Stimulated activated naive CD8-positive, alpha-beta T cell treated with anti-CD3 and anti-CD28 coated beads, Interleukin-15, Interleukin-2, amounts not matched to agents 100 U/mL and 50 U/mL, for 24 hours (primary cell): ENCODE measurements around the gene LRMDA.

Source experiments
- ATAC-seq: fragments of 150-1000 bp; cut with Tn5 transposase; one replicate; pipeline ENCODE4 v1.10.0; 2021
- DNase-seq: peaks from one replicate; pipeline ENCODE4 v3.0.0; 2021

Gene LRMDA

GRCh38 chr10:76408646-76409045 lies 977.2 kb downstream of the LRMDA start:
- ATAC-seq = no peak
- DNase-seq = no peak

GRCh38 chr10:76411729-76412435 lies 980.5 kb downstream of the LRMDA start:
- ATAC-seq = no peak
- no peak for DNase-seq

DNA sequence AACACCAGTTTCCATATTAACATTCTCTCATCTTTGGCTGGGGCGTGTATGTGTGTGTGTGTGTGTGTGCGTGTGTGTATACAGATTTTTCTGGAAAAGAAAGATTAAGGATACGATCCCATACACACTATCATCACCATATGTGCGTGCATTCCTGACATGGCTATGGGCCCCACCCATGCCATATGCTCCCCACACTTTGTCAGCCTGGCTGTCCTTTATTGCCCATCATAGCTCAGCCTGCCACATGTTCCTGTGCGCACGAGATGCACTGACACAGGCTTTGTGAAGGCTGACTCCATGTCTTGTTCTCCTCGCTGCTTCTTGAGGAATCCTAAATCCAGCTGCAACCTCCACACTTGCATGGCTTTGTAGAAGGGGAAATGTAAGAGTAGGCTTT lies 984.1 kb downstream of the LRMDA start:
- ATAC-seq = no peak

GRCh38 chr10:76416642-76417041 lies 985.2 kb downstream of the LRMDA start:
- DNase-seq (no peak), ATAC-seq (no peak)

More for the DNA sequence above, 984.1 kb downstream of the LRMDA start:
- no peak for DNase-seq

DNA sequence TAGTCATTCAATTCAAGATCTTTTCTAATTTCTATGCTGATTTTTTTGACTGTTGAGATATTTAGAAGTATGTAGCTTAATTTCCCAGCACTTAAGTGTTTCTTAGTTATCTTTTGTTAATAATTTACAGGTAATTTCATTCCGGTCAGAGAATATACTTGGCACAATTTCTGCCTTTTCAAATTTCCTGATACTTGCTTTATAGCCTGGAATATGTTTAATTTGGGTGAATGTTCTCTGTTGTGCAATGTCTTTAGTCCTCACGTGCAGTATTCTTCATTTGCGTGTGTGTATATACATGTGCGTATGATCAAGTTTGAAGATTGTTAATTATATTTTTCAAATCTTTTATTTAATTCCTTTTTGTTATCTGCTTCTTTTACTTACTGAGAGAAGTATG lies 989.3 kb downstream of the LRMDA start:
- DNase-seq (no peak), ATAC-seq (no peak)

DNA sequence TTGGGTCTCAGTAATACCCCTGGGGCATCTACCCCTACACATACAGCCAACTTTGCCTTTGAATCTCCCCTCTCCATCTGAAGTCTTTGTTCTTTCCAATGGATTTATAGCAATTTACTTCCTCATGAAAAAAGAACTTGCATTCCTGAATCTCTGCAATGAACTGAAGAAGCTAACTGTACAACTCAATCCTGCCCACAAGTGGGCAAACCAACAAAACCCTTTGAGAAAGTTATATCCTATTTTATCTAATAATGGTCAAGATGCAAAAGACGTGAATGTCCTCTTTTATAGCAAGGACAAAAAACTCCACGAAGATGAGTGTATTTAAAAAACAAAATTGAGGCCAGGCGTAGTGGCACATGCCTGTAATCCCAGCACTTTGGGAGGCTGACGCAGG lies 991.3 kb downstream of the LRMDA start:
- ATAC-seq = no peak
- DNase-seq = no peak

- ATAC-seq = no peak
- no peak for DNase-seq
Observed at GRCh38 chr10:76428551-76429367, 997.3 kb downstream of the LRMDA start.

DNA sequence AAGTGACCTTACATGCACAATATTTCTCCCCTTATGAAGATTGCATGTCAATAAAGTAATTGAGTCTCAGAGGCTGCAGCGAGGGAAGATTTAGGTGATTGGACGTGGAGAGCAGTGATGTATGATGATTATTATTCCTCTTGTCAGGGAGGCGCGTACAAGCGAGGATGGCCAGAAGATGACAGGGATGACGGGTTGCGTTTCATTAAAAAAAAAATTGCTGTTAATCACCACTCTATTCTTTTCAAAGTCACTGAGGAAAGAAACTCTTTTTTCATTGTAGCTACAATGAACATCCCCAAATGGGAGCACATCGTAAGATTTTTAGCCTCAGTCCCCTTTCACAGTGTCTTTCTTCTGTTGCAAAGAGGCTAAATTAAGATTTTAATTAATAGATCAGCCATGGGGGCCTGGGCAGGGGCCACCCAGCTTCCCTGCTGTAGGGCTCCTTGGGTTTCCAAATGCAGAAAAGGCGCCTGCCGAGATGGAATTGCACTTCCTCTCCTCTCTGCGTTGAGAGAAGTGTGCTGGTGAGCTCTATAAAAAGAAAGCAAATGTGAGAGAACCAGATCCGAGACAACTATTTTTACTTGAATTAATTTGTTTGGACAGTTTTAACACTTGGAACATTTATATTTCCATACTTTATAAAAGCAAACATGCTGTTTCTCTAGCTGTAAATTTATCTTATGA lies 998.1 kb downstream of the LRMDA start:
- ATAC-seq = no peak
- DNase-seq = no peak

DNA sequence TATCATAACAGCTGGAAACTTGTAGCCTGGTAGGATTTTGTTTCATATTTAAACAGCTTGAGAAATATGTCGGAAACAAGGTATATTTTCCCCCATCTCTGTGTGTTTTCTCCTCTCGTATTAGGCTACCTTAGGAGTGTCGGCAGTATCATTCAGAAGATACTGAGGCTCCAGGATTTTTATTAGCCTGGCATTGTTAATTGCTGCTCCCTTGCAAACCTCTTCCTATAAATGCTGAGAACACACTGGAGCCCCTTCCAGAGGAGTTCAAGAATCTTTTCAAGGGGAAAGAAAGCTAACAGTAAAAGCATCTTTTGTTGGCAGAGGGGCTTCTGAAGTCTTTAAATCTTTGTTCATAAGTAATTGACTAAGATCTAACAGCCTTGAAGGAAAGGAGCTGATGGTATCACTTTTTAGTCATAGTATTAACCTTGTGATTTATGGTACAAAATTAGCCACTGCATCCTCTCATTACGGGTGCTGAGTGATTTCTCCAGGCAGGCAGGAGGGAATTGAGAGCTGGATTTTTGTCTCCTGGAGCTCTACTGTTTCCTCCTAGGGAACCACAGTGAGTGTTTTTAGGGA lies 998.7 kb downstream of the LRMDA start:
- DNase-seq = no peak
- no peak for ATAC-seq

DNA sequence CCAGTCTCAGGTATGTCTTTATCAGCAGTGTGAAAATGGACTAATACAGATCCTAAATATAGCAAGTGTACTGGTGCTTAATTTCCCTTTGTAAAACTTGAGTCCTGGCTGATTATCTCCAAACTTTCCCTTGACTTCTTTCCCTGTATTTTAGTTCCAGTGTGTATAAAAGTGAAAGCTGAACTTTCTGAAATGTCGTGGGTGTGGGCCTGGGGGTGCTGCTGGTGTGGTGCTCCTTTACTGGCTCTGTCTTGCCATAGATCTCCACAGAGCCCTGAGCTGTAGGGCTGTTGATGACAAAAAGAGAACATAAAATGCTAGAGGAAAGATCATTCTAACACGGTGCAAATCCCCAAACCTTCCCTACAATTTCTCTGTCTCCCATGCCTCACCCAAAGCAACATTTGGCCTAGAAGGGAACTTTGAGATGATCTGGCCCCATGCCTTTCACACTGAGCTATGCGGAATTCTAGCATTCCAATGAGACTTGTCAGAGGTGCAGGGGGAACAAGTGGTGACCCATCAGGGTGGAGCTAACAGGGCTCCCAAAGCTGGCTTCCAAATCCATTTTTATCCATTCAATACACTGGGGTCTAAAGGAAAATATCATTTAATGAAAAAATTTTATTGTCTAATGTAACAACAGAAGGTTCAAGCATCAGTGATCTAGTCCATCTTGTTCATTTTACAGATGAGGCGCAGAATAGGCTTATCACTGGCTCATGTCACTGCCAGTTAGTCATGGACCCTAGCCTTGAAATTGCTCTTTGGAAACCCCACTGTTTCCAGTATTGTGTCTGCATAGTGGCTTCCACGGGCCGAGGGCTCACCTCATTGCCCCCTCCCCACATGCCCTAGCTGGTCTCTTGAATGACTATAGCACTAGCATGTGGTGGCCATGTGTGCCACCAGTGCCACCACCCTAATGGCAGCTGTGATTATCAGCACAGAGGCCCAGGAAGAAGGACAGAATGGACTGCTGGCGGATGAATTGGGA lies 1000.9 kb downstream of the LRMDA start:
- DNase-seq (no peak), ATAC-seq (no peak)

DNA sequence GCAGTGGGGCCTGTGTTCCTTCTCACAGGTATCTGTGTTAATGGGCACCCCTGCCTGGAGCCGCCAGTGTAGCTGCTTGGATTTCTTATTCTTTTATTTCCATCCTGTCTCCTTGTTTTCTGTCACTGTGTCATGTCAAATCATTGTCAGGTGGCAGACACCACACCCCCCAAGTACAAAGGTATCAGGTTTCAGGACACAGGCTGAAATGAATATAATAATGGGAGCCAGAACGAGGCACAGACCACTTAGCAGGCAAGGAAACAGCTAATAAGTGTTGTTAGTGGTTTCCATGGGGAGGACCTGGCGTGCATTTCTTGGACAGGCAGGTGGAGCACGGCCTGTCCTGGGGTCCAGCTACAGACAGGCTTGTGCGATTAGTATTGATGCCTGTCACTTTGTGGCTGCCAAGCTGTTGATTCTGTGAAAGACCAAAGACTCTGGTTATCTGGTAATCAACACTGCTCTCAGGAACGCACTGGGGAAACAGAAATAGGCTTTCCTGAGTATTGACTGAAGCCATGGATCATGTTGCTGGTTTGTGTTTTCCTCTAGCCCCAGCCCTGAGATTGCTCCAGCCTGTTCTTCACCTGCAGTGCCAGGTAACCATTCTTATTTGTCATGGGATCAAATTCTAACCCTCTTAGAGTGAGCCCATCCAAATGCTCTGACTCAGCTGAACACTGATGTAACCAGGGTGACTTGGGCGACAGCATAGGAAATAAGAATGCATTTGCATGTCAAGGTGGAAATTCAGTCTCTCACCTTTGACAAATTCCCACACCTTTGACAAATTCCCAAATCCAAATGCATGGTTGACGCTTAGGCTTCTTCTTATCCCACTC lies 1002.0 kb downstream of the LRMDA start:
- DNase-seq (no peak), ATAC-seq (no peak)

DNA sequence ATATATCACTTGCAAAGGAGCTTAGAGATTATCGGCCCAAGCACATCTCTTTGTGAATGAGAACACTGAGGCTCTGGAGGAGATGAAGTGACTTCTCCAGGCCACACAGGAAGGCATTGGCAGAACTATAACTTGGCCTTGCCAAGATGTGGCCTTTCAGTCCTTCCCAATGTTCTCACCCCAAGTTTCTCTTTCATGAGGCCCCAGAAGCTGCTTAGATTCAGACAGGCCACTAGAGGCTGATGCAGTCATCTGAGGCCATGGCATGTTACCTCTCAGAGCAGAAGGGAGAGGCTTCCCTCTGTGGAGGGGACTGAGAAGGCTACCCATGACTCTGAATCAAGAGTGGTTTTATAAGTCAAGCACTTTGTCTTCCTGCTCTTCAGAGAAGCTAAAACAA lies 1003.7 kb downstream of the LRMDA start:
- no peak for DNase-seq
- ATAC-seq = no peak

DNA sequence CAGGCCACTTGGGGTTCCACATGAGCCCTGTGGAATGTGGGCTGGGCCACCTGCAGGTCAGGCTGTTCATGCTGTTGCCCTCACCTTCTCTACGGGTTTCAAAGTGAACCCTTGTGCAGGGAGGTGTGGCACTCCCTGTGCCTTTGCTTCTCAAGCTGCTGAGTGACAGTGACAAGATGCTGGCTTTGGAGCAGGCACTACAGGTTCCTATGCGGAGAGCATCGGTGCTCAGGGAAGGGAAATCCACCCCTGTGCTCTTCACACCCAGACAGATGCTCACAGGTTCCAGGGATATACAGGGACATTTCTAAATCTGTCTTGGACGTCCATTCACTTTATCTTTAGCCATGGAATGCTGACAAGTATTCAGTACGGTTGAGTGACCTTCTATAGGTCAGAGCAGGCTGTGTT lies 1005.0 kb downstream of the LRMDA start:
- ATAC-seq = no peak
- DNase-seq = no peak

DNA sequence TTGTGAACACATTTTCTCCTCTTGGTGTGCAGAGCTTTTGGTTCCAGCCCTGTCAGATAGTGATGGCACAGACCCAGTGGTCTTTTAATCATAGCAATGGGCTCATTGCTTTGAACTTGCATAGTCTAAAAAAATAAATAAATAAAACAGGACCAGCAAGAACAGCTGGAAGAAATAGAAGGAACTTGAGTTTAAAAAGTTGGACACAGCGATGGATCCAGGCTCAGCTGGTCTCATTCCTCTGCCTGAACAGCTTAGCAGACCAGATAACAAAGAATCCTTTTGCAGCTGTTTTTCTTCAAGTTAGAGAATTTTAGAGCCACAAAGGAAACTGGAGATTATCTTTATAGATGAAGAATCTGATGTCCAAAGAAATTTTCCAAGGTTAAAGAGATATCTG lies 1005.6 kb downstream of the LRMDA start:
- DNase-seq (no peak), ATAC-seq (no peak)

GRCh38 chr10:76440426-76440825 lies 1009.0 kb downstream of the LRMDA start:
- ATAC-seq = no peak
- no peak for DNase-seq

- ATAC-seq (no peak), DNase-seq (no peak)
Observed at GRCh38 chr10:76442113-76442512, 1010.7 kb downstream of the LRMDA start.

GRCh38 chr10:76444034-76444800 lies 1012.8 kb downstream of the LRMDA start:
- DNase-seq (no peak), ATAC-seq (no peak)

DNA sequence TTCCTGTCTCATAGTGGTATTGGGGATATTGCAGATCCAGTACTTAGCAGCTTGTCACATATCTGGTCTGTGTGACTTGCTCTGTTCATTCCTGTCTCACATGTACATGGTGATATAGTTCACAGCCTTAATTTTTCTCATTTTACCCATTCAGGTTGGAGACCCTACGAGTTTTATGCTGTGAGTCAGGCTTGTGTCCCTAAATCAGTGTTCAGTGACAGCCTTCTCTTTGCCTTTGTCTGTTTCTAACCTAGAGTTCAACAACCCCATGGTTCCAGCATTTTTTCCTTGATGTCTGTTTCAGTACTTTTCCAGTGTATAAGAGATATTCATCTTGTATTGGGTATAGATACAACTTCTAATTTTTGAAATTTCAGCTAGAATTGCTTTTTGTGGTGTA lies 1016.2 kb downstream of the LRMDA start:
- ATAC-seq (no peak), DNase-seq (no peak)

GRCh38 chr10:76451911-76452310 lies 1020.5 kb downstream of the LRMDA start:
- ATAC-seq (no peak), DNase-seq (no peak)

DNA sequence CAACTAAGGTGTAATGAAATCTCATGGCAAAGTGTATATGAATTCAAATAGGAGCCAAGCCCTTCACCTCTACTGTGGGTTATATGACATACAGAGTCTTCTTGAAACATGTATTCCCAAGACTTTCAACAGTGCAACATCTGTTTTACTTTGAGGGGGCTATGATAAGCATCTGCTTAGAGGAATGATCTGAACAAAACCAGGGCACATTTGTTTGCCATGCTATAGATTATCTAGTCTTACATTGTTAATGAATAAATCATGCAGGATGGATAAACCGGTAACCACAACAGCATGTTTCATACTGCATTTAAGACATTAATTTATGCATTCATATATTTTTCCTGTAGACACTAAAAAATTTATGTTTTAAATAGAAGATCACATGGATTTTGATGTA lies 1021.9 kb downstream of the LRMDA start:
- ATAC-seq (no peak), DNase-seq (no peak)
